Activated CD8-positive, alpha-beta memory T cell treated with anti-CD3 and anti-CD28 coated beads, Interleukin-2, amount 10 ng/mL, durations not matched to agents 7 days and 5 days (primary cell): ENCODE data around the gene REEP1. TPM values are rescaled to one million over a fixed set of nuclear protein-coding genes. Genes with fewer than 3 reads are reported as not detected.

Experiments
- microRNA-seq: library from miRNA; unstranded; fragments of <30 nt; microRNA quantifications from one replicate; pipeline ENCODE4 v1.2.0, GENCODE V29; 2022
- total RNA-seq, 2 experiments: library from RNA; stranded (reverse); gene quantifications; one replicate each; pipeline ENCODE4 v1.2.3, GENCODE V29; 2021

The REEP1 gene
- total RNA-seq, 2 experiments from 2014 or later = 0.16 TPM; not detected in 1

Small RNA genes within 50 kb of the gene (microRNA-seq; reads per million reads assigned to microRNA genes)
- gene MIR4779 = not detected

Other genes starting within 250 kb of the REEP1 start
- gene POLR1A, start 231.7 kb downstream of the REEP1 start, total RNA-seq = 10 to 100 TPM; 38.2 to 51.2 TPM
- 100 to 1,000 TPM; 164 to 172 TPM for gene PTCD3, start 231.4 kb downstream of the REEP1 start, total RNA-seq
- gene IMMT, start 142.2 kb downstream of the REEP1 start, total RNA-seq = 100 to 1,000 TPM; 130 to 162 TPM
- 10 to 100 TPM; 46.3 to 66.3 TPM for gene MRPL35, start 138.2 kb downstream of the REEP1 start, total RNA-seq
- 10 to 100 TPM; 49.6 to 56.7 TPM for gene KDM3A, start 103.7 kb upstream of the REEP1 start, total RNA-seq
- 10 to 100 TPM; 32.6 to 33.3 TPM for gene CHMP3, start 225.8 kb upstream of the REEP1 start, total RNA-seq